Endothelial cell of umbilical vein (primary cell): ENCODE measurements around the gene ACHE.

Experiments
- EZH2 ChIP-seq: IDR thresholded peaks from 2 replicates; pipeline ENCODE4 v1.6.1; 2012; ENCODE audit warnings: borderline replicate concordance, low read depth, mild to moderate bottlenecking, moderate library complexity, low read length, inconsistent platforms; ENCODE audit not compliant: severe bottlenecking
- GATA2 ChIP-seq: IDR thresholded peaks from 2 replicates; pipeline ENCODE4 v1.7.0; 2011; ENCODE audit warnings: low read depth, mild to moderate bottlenecking, moderate library complexity, mixed read lengths, low read length; ENCODE audit not compliant: insufficient read length, insufficient read depth
- MYC ChIP-seq: IDR thresholded peaks from one replicate; pipeline ENCODE4 v1.6.1; 2011; ENCODE audit warnings: mild to moderate bottlenecking, low read depth, low read length
- POLR2A ChIP-seq: IDR thresholded peaks from 2 replicates; pipeline ENCODE4 v1.6.1; 2012; ENCODE audit warnings: low read depth, mild to moderate bottlenecking, control low read depth, low read length
- POLR2AphosphoS5 ChIP-seq: IDR thresholded peaks from 2 replicates; pipeline ENCODE4 v1.6.1; 2012; ENCODE audit warnings: low read depth, mild to moderate bottlenecking, control low read depth, low read length, moderate library complexity; ENCODE audit not compliant: insufficient read depth
- TF ChIP-seq, protein P1 (sequence below), 2 donors: IDR thresholded peaks; 1 replicate in 1 of 2; 2 replicates in 1 of 2; pipeline ENCODE4 v1.5.1; 2011; ENCODE audit warnings: low read length in 2 of 2, mild to moderate bottlenecking in 2 of 2, moderate library complexity in 2 of 2, control low read depth in 1 of 2, inconsistent platforms in 1 of 2, low read depth in 1 of 2; ENCODE audit not compliant: insufficient read depth in 1 of 2; ENCODE audit errors: extremely low read depth in 1 of 2
- TF ChIP-seq, protein P2 (sequence below): IDR thresholded peaks from 2 replicates; pipeline ENCODE4 v1.6.1; 2011; ENCODE audit not compliant: insufficient read depth, insufficient read length

DNA sequence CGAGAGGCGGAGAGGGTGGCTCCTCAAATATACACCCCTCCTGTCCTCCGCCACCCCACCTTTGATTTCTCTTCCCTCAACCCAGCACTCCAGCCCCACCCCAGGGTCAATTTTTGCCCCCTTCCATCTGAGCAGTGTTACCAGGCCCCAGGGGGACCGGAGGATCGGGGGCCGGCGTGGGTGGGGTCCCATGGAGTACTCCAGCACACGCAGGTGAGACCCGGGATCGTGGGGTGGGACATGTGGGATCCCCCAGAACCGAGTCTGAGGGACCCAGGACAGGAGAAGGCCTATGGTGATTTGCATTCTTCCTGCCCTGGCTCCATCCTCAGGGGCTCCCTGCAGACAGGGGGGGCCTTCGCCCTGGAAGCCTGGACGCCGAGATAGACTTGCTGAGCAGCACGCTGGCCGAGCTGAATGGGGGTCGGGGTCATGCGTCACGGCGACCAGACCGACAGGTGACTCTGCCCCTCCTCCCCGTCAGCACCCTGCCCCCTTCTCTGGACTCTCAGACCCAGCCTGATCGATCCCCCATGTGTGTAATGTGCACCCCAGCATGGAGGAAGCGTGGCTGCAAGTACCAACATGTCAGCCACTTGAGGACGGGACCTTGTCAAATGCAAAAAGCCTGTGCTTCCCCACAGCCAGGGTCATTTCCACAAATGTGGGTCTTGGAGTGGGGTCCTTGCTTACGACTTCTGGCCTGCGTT, 27.8 kb downstream of the ACHE start:
- TF ChIP-seq, protein P1, sequence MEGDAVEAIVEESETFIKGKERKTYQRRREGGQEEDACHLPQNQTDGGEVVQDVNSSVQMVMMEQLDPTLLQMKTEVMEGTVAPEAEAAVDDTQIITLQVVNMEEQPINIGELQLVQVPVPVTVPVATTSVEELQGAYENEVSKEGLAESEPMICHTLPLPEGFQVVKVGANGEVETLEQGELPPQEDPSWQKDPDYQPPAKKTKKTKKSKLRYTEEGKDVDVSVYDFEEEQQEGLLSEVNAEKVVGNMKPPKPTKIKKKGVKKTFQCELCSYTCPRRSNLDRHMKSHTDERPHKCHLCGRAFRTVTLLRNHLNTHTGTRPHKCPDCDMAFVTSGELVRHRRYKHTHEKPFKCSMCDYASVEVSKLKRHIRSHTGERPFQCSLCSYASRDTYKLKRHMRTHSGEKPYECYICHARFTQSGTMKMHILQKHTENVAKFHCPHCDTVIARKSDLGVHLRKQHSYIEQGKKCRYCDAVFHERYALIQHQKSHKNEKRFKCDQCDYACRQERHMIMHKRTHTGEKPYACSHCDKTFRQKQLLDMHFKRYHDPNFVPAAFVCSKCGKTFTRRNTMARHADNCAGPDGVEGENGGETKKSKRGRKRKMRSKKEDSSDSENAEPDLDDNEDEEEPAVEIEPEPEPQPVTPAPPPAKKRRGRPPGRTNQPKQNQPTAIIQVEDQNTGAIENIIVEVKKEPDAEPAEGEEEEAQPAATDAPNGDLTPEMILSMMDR (IDR thresholded peaks at IDR 0.05; ENCODE audit: extremely low read depth in 1 of 2, insufficient read depth in 1 of 2, low read depth in 1 of 2, low read length in 2 of 2), result no peak
- TF ChIP-seq POLR2A (no peak), EZH2 (no peak), POLR2AphosphoS5 (no peak), MYC (no peak), GATA2 (no peak)
- TF ChIP-seq, protein P2, sequence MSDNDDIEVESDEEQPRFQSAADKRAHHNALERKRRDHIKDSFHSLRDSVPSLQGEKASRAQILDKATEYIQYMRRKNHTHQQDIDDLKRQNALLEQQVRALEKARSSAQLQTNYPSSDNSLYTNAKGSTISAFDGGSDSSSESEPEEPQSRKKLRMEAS, result no peak
